GM13976 (cell line): ENCODE measurements around the gene RARRES1.

Experiments used
- DNase-seq: peaks from one replicate; pipeline ENCODE4 v3.0.0; 2012; ENCODE audit warnings: low spot score
- in situ Hi-C: fragments of 300-500 bp; cut with MboI; formaldehyde crosslinking; loops from one replicate; pipeline ENCODE4 v1.12.0; 2022; ENCODE audit warnings: low sequenced_read_pairs, mixed read lengths, inconsistent platforms; ENCODE audit not compliant: unreplicated experiment
- TF ChIP-seq, protein P1 (sequence below): IDR thresholded peaks from 2 replicates; pipeline ENCODE4 v1.5.1; 2012; ENCODE audit warnings: borderline replicate concordance, mild to moderate bottlenecking; ENCODE audit not compliant: insufficient read depth; ENCODE audit errors: extremely low read depth, missing control alignments, control extremely low read depth

RARRES1 gene

DNA sequence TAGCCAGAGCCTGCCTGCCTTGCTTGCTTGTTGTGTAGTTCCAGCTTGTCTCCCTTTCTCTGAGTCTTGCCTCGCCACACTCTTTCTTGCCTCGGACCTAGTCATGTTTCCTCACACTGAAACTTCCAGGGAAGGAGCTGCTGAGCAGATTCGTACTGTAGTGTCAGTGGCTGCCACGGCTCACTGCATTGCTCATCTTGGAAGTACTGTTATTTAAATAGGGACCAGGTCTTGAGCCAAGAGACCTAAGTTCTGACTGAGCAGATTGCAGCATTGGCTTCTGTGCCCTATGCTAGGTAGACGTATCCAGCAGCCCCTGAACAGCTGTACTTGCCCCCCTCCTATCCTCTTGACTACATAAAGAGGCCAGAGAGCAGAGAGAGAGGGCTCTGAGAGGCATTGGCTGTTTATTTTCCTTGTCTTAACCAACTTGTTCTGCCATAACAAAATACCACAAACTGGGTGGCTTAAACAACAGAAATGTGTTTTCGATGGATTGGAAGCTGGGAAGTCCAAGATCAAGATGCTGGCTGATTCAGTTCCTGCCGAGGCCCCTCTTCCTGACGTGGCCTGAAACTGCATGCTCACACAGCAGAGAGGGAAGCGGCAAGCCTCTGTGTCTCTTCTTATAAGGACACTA, 5.8 kb upstream of the RARRES1 start:
- no peak for DNase-seq

DNA sequence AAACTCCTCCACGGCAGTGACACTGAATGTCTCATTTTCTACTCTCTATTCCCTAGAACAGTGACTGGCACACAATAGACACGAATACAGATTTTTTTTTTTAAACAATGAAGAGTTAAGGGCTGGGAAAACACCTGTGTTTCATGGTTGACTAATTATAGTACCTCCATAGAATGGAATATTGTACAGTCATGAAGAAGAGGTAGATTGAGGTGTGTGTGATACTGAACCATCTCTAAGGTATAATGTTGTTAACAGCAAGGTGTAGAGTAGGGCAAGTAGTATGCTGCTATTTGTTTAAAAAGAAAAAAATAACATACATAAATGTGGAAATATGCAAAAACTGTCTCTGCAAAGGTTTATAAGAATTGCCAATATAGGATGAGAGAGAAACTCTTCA, 5.2 kb upstream of the RARRES1 start:
- in situ Hi-C loops = no loop called here
- TF ChIP-seq, protein P1, sequence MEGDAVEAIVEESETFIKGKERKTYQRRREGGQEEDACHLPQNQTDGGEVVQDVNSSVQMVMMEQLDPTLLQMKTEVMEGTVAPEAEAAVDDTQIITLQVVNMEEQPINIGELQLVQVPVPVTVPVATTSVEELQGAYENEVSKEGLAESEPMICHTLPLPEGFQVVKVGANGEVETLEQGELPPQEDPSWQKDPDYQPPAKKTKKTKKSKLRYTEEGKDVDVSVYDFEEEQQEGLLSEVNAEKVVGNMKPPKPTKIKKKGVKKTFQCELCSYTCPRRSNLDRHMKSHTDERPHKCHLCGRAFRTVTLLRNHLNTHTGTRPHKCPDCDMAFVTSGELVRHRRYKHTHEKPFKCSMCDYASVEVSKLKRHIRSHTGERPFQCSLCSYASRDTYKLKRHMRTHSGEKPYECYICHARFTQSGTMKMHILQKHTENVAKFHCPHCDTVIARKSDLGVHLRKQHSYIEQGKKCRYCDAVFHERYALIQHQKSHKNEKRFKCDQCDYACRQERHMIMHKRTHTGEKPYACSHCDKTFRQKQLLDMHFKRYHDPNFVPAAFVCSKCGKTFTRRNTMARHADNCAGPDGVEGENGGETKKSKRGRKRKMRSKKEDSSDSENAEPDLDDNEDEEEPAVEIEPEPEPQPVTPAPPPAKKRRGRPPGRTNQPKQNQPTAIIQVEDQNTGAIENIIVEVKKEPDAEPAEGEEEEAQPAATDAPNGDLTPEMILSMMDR = no peak
- DNase-seq = no peak

More for the DNA sequence above, 5.8 kb upstream of the RARRES1 start:
- in situ Hi-C loops = no loop called here
- TF ChIP-seq, protein P1 = no peak

DNA sequence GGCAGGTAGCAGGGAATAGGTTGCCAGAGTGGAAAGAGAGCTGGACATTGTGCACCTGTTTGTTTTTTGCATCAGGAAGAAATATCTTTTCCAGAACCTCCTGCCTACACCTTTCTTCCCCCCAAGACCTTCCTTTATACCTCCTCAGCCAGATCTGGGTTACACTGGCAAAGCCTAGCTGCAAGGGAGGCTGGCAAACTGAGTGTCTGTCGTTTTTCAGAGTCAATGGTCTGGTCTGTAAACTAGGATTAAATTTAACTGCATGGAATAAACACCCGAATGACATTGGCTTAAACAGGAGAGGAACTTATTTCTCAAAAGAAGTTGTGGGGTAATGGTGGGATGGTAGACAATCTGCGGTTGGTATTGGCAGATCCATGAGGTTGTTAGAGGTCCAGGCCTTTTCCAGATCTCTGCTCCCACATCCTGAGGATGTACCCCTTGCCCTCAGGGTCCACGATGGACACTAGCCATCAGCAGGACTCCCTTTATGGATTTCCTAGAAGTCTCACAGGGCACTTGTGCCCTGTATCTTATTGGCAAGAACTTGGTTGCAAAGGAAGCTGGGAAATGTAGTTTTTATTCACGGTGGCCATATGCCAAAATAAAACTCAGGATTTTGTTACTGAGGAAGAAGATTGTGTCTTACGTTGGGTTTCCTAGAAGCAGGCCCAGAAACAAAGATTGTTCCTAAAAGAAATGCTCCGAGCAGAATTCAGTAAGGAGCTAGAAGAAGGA, 3.2 kb upstream of the RARRES1 start:
- TF ChIP-seq, protein P1 = no peak
- in situ Hi-C loops = no loop called here
- no peak for DNase-seq

DNA sequence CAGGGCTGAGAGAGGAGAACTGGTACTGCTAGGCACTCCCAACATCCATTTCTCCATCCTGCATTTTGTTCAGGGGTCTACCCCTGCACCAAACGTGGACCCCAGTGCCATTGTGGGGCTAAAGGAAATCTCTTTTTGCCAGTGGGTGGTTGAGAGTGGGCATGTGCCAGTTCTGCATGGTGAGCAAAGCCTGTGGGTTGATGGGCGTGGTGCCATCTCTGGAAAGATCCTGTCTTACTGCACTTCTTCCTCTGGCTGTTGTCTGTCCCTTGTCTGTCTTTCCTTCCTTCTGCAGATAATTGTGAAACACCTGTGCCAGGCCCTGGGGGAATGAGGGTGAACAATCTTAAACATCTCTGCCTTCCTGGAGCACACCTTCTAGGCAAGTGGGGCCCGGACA, 1.4 kb upstream of the RARRES1 start:
- in situ Hi-C loops = no loop called here
- no peak for DNase-seq
- TF ChIP-seq, protein P1 = no peak

DNA sequence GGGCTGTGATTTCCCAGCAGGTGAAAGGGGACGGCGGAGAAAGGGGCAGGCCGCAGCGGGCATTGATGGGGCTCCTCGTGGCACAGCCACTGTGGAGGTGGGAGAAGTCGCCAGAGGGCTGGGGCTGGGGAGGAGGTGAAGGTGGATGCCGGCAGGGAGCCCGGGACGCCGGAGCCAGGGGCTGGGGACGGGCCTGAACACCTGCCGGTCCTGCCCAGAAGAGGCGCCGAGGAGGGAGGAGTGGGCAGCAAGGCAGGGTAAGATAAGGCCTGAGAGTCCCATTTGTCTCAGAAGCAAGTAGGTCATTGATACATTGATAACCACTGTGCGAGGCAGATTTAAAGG, 571 bp upstream of the RARRES1 start:
- in situ Hi-C loops = no loop called here
- TF ChIP-seq, protein P1 = no peak
- DNase-seq = no peak

DNA sequence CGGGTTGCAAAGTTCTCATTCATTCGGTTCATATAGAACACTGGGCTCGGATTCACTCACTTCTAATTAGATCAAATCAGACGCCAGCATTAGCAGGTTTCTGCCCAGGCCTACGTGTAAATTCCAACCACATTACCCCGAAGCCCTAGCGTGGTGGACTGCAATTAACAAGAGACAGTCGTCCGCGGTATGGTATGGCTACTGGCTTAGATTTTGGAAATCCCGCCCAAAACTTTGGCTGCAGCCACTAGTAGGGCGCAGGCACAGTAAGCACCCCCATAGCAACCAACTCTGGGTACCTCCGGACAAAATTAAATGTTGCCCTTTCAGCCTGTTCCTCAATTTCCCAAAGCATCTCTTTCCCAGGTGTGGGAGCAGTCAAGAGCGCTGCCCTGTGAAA, 771 bp downstream of the RARRES1 start:
- no peak for DNase-seq
- TF ChIP-seq, protein P1 = no peak
- in situ Hi-C loops = no loop called here

DNA sequence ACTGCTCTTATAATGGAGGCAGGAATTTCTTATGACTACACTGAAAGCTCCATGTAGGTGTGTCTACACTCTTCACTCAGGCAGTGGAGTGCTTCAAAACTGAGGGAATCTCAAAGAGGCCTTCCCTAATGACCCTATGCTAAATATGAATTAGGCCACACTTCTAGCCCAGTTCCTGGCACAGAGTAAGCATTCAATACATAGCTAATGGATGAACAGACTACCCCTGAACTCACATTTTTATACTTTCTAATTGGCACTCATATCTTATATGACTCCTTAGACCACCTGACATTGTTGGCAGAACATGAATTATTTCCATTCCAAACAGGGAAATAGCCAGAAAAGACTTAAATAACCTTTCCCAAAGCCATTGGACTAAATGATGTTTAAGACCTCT, 3.4 kb downstream of the RARRES1 start:
- TF ChIP-seq, protein P1 = no peak
- DNase-seq = no peak
- in situ Hi-C loops = loop anchor here (10.0 kb wide), 1 partner anchor 66 kb away; no protein-coding TSS in a partner anchor
